Peyer's patch (tissue), 4 donors: ENCODE data around the gene CRBN. TPM values are rescaled to one million over a fixed set of nuclear protein-coding genes. Genes with fewer than 3 reads are reported as not detected.

ENCODE experiments used
- DNase-seq, 3 donors: peaks; one replicate each; pipeline ENCODE4 v3.0.0-alpha.2; 2017 to 2019
- H3K27ac ChIP-seq, 4 donors: fragments of 200-600 bp; sonication (generic); one replicate each; pipeline ENCODE4 v1.5.1; 2016 to 2019
- H3K27me3 ChIP-seq, 2 donors: fragments of 200-600 bp; sonication (generic); one replicate each; pipeline ENCODE4 v1.5.1; 2019
- H3K36me3 ChIP-seq, 3 donors: fragments of 200-600 bp; sonication (generic); one replicate each; pipeline ENCODE4 v1.5.1; 2016 to 2019
- H3K4me1 ChIP-seq, 4 donors: fragments of 200-600 bp; sonication (generic); one replicate each; pipeline ENCODE4 v1.5.1; 2016 to 2019
- H3K4me3 ChIP-seq, 4 donors: fragments of 200-600 bp; sonication (generic); 1 replicate in 3 of 4; 2 replicates in 1 of 4; pipeline ENCODE4 v1.5.1; 2016 to 2019; ENCODE audit warnings: mild to moderate bottlenecking in 1 of 4
- H3K9me3 ChIP-seq, 4 donors: fragments of 200-600 bp; sonication (generic); one replicate each; pipeline ENCODE4 v1.5.1; 2016 to 2019; ENCODE audit warnings: mild to moderate bottlenecking in 1 of 4
- POLR2A ChIP-seq, 2 donors: fragments of 450-650 bp; IDR thresholded peaks; one replicate each; pipeline ENCODE4 v1.5.1; 2017; ENCODE audit warnings: antibody characterized with exemption in 2 of 2, mild to moderate bottlenecking in 2 of 2, moderate library complexity in 2 of 2
- total RNA-seq, 4 donors: library from RNA; depleted of rRNA; stranded (reverse); fragments of >200 nt; gene quantifications; one replicate each; pipeline ENCODE4 v1.1.0, GENCODE V29; 2016
- TF ChIP-seq, protein P1 (sequence below), 6 experiments: fragments of 450-650 bp in 4 of 6; fragments of 200-600 bp in 2 of 6; sonication (generic) in 1 of 6; IDR thresholded peaks; one replicate each; pipeline ENCODE4 v1.5.1; 2017 to 2019; ENCODE audit warnings: antibody characterized with exemption in 6 of 6, mild to moderate bottlenecking in 3 of 6, moderate library complexity in 1 of 6

CRBN gene
- total RNA-seq, 4 donors from 2014 or later, result 70.1 to 314 (median 89.7) TPM

DNA sequence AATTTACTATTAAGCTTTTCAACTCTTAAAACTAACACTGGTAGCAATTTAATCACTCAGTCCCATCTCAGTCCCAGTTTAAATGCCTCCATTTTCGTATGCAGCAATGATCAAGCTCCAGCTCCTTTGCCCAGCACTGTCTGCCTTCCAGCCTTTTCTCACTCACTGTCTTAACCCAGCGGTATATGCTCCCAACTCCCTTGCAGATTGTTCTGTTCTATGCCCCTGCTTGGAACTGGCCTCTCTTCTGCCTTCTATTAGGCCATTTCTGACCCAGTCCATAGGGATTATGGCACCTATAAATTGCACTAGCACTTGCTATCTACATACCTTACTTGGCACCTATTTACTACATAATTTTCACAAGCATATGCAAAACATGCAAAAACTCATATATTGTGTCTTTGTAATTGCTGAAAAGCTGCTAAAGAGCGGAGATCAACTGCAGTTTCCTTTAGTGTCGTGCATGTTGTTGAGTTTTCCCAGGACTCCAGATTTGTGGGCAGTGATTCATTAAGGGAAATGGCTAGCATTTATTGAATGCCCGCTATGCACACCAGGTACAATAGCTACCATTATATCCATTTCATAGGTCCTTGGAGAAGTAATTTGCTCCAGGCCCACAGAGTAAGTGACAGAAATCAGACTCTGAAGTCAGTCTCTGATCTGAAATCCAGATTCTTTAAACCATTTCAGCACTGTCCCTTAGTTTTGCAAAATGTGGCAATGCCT lies 24.4 kb downstream of the CRBN start:
- Histone ChIP-seq H3K4me1 (no peaks in the 10 kb centered on the region), H3K9me3 (no peaks in the 10 kb centered on the region), H3K36me3 (peaks cover 0 to 86% (median 0%) of the 10 kb centered on the region in 3 donors), H3K4me3 (no peak overlapping the region), H3K27ac (no peak overlapping the region), H3K27me3 (no peaks in the 10 kb centered on the region)
- no peak for DNase-seq
- TF ChIP-seq POLR2A (IDR thresholded peaks at IDR 0.05), result no peak
- TF ChIP-seq, protein P1, sequence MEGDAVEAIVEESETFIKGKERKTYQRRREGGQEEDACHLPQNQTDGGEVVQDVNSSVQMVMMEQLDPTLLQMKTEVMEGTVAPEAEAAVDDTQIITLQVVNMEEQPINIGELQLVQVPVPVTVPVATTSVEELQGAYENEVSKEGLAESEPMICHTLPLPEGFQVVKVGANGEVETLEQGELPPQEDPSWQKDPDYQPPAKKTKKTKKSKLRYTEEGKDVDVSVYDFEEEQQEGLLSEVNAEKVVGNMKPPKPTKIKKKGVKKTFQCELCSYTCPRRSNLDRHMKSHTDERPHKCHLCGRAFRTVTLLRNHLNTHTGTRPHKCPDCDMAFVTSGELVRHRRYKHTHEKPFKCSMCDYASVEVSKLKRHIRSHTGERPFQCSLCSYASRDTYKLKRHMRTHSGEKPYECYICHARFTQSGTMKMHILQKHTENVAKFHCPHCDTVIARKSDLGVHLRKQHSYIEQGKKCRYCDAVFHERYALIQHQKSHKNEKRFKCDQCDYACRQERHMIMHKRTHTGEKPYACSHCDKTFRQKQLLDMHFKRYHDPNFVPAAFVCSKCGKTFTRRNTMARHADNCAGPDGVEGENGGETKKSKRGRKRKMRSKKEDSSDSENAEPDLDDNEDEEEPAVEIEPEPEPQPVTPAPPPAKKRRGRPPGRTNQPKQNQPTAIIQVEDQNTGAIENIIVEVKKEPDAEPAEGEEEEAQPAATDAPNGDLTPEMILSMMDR (IDR thresholded peaks at IDR 0.05), result no peak

DNA sequence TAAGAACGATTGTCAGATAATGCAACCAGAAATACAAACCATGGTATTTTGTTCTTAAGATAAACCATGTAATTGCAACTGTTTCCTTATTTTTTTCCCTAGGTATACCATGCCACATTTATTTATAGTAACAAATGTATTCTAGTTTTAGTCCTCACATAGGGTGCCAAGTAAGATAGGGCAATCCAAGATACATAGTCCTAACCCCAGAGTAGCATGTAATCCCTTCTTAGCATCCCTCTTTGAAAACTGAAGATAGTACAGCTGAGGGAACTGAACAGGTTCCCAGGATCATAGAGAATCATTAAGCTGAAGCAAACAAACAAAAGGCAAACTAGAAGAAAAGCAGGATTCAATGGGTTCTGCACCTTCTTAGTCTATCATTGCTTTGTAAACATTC lies 28.0 kb downstream of the CRBN start:
- DNase-seq, result no peak
- H3K4me3 ChIP-seq, result no peak overlapping the region
- no peak for TF ChIP-seq POLR2A (IDR thresholded peaks at IDR 0.05)
- TF ChIP-seq, protein P1 (IDR thresholded peaks at IDR 0.05), result no peak
- peaks cover 0 to 91% (median 0%) of the 10 kb centered on the region in 3 donors for H3K36me3 ChIP-seq
- H3K9me3 ChIP-seq, result no peaks in the 10 kb centered on the region
- no peaks in the 10 kb centered on the region for H3K27me3 ChIP-seq
- no peaks in the 10 kb centered on the region for H3K4me1 ChIP-seq
- H3K27ac ChIP-seq, result no peak overlapping the region

DNA sequence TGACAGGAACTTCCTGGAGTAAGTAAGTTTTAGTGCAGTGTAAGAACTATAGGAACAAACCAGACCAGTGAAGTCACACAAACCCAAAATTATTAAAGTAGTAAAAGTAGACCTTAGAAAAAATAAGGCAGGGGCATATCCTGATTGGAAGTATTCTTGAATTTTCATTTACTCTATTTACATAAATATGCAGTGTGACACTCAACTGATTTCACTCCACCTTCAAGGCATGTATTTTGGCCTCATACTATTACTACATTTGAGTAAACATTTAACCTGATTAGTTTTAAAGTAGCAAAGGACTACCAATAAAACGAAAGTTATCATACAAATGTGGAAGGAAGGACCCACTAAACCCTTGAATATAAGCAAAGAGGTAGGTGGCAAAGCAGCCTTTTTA lies 29.9 kb downstream of the CRBN start:
- no peaks in the 10 kb centered on the region for H3K4me1 ChIP-seq
- H3K36me3 ChIP-seq, result peaks cover 0 to 97% (median 0%) of the 10 kb centered on the region in 3 donors

DNA sequence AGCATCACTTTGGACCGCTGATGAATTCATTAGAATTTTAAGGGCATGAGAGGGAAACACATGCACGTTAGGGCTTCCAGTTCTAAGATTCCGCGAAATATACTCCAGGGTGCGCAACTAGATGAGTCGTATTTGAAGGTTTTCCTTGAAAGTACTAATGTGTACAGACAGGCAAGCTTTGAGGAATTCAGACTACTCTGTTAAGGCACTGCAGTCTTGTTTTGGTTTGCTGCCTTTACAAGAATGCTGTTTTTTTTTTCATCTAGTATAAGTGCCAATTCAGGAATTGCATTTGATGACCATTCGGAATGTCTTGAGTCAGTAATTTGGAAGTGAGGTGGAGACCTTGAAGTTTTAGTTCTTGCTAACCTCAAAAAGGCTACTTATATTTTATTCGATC lies 33.7 kb downstream of the CRBN start:
- TF ChIP-seq POLR2A (IDR thresholded peaks at IDR 0.05), result no peak
- TF ChIP-seq, protein P1 (IDR thresholded peaks at IDR 0.05), result no peak
- Histone ChIP-seq H3K4me1 (no peaks in the 10 kb centered on the region), H3K27ac (no peak overlapping the region), H3K27me3 (no peaks in the 10 kb centered on the region), H3K36me3 (peaks cover 0 to 96% (median 0%) of the 10 kb centered on the region in 3 donors), H3K4me3 (no peak overlapping the region), H3K9me3 (no peaks in the 10 kb centered on the region)
- DNase-seq, result no peak

More for the DNA sequence above, 29.9 kb downstream of the CRBN start:
- Histone ChIP-seq H3K27me3 (no peaks in the 10 kb centered on the region), H3K4me3 (no peak overlapping the region), H3K27ac (no peak overlapping the region), H3K9me3 (no peaks in the 10 kb centered on the region)
- TF ChIP-seq POLR2A (IDR thresholded peaks at IDR 0.05), result no peak
- TF ChIP-seq, protein P1 (IDR thresholded peaks at IDR 0.05), result no peak
- DNase-seq, result no peak

DNA sequence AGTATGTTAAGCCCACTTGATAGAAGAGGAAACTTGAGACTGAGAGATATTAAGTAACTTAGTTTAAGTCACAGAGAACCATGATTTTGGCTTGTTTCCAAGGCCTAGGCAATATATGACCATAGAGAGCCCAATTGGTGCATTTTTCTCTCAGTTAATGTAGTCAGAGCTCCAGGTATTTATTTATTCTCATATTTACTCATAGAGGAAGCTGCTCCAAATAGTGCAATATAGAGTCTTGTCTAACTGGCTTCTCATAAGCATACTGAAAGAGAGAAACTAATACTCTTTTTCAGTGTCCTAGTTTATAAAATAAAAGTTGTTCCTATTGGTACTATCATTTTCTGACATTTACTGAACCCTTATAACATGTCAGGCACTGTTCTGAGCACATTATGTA lies 37.6 kb downstream of the CRBN start:
- no peak for DNase-seq
- no peaks in the 10 kb centered on the region for H3K4me1 ChIP-seq
- no peak overlapping the region for H3K27ac ChIP-seq
- no peaks in the 10 kb centered on the region for H3K9me3 ChIP-seq
- peaks cover 0 to 85% (median 0%) of the 10 kb centered on the region in 3 donors for H3K36me3 ChIP-seq
- TF ChIP-seq, protein P1 (IDR thresholded peaks at IDR 0.05), result no peak
- TF ChIP-seq POLR2A (IDR thresholded peaks at IDR 0.05), result no peak
- H3K4me3 ChIP-seq, result no peak overlapping the region
- H3K27me3 ChIP-seq, result no peaks in the 10 kb centered on the region
